ENCODE results near the gene TMTC1. TPM values are rescaled to one million over a fixed set of nuclear protein-coding genes. Genes with fewer than 3 reads are reported as not detected.
"Not testable (repeated sequence)": the region's sequence is repeated elsewhere in the genome, so short reads cannot be mapped to it uniquely, and the experiment has no call there.

Gene TMTC1
- total RNA-seq, 4 donors from 2014 or later: 20.5 to 80.6 (median 67.1) TPM

GRCh38 chr12:29563071-29563470 is 220.7 kb downstream of the TMTC1 start:
- Histone ChIP-seq H3K4me1 (peaks cover 6 to 10% of the 10 kb centered on the region in 2 donors), H3K36me3 (no peaks in the 10 kb centered on the region), H3K27me3 (no peaks in the 10 kb centered on the region), H3K27ac (peak overlapping the region; percentile 54 to 86), H3K9me3 (no peaks in the 10 kb centered on the region), H3K4me3 (no peak overlapping the region)
- intact Hi-C loops (cut with DNase I; ENCODE audit: low total_unique reads): no loop called here
- TF ChIP-seq CTCF (IDR thresholded peaks at IDR 0.05): no peak
- TF ChIP-seq POLR2A (IDR thresholded peaks at IDR 0.05): no peak
- DNase-seq: no peak

DNA sequence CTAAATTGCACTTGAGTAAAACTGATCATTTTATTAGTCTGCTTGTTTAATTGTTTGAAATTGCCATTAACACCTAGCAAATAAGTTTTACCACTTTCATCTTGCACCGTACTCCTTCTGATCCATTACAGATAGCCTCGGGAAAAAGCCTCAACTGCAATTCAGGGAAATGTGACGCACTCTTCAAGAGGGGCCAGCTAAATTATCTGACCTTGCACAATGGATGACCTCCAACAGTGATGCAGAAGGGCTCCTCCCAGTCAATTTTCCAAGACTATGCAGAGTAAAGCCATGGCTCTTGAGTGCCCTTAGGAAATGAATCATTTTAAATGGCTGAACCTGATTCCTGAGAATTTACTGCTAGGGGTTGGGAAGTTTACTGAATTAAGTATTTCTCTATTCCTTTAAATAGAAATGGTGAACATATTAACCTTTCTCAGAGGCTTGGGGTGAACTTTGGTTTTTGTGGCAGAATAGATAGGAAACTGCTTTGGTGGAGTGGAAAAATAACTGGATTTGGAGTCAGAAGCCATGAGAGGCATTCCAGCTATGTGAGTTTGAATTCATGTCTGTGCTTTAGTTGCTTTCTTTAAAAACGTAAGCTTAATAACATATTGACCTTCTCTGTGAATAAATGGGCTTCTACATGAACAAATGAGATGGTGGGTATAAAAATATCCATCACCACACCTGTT is 221.5 kb downstream of the TMTC1 start:
- peak overlapping the region; percentile 54 to 86 for H3K27ac ChIP-seq
- peaks cover 6 to 10% of the 10 kb centered on the region in 2 donors for H3K4me1 ChIP-seq
- DNase-seq: peak; percentile 56 to 70
- no peaks in the 10 kb centered on the region for H3K36me3 ChIP-seq
- intact Hi-C loops (cut with DNase I; ENCODE audit: low total_unique reads): no loop called here
- no peaks in the 10 kb centered on the region for H3K9me3 ChIP-seq
- no peak overlapping the region for H3K4me3 ChIP-seq
- no peaks in the 10 kb centered on the region for H3K27me3 ChIP-seq
- TF ChIP-seq POLR2A (IDR thresholded peaks at IDR 0.05) (no peak), CTCF (IDR thresholded peaks at IDR 0.05) (no peak)

DNA sequence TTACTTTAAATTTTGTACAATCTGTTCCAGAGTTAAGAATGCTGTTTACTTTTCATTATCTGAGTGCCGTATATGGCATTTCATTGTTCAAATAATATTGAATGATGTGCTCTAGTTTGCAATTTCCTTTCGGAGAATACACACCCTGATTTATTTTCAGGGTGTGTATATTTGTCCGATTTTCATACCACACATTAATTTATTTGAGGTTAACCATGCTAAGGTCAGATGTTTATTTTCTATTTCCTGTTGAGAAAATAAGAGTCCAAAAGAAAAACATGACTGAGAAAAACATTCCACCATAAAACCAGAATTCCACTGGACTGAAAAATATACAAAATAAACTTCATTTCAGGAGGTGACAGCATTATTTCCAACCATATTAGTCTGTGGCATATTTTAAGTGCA is 222.1 kb downstream of the TMTC1 start:
- Histone ChIP-seq H3K4me1 (peaks cover 6 to 10% of the 10 kb centered on the region in 2 donors), H3K9me3 (no peaks in the 10 kb centered on the region), H3K27ac (peak overlapping the region; percentile 54 to 86), H3K36me3 (no peaks in the 10 kb centered on the region), H3K4me3 (no peak overlapping the region), H3K27me3 (no peaks in the 10 kb centered on the region)
- intact Hi-C loops (cut with DNase I; ENCODE audit: low total_unique reads): no loop called here
- DNase-seq: no peak
- no peak for TF ChIP-seq POLR2A (IDR thresholded peaks at IDR 0.05)
- TF ChIP-seq CTCF (IDR thresholded peaks at IDR 0.05): no peak

- Histone ChIP-seq H3K27ac (peak overlapping the region; percentile 15 to 86), H3K9me3 (no peaks in the 10 kb centered on the region), H3K4me1 (peaks cover 6 to 8% of the 10 kb centered on the region in 2 donors), H3K4me3 (no peak overlapping the region), H3K36me3 (no peaks in the 10 kb centered on the region), H3K27me3 (no peaks in the 10 kb centered on the region)
- TF ChIP-seq POLR2A (IDR thresholded peaks at IDR 0.05) (no peak), CTCF (IDR thresholded peaks at IDR 0.05) (no peak)
- DNase-seq: no peak
- intact Hi-C loops (cut with DNase I; ENCODE audit: low total_unique reads): no loop called here
These were observed 224.5 kb downstream of the TMTC1 start for GRCh38 chr12:29559198-29559597.

DNA sequence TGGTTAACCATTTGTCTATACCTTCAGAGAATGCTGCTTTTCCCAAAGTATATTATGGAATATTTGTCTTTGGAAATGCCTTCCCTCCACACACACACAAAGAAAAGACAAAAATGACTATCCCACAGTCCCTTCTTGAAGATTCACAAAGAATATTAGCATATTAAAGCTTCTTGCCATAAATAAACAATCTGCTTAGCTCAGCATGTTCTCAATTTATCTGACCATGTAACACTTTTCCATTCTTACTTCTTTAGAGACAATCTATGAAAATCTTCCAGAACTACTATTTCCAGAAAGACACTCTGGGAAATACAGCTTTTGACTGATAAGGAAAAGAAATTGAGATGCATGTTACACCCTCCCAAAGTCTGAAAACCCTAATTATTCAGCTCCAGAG is 227.4 kb downstream of the TMTC1 start:
- TF ChIP-seq POLR2A (IDR thresholded peaks at IDR 0.05) (no peak), CTCF (IDR thresholded peaks at IDR 0.05) (no peak)
- Histone ChIP-seq H3K27ac (no peak overlapping the region), H3K4me3 (no peak overlapping the region), H3K4me1 (peaks cover 0 to 5% of the 10 kb centered on the region in 2 donors), H3K36me3 (no peaks in the 10 kb centered on the region), H3K27me3 (no peaks in the 10 kb centered on the region), H3K9me3 (no peaks in the 10 kb centered on the region)
- DNase-seq: no peak
- intact Hi-C loops (cut with DNase I; ENCODE audit: low total_unique reads): no loop called here

DNA sequence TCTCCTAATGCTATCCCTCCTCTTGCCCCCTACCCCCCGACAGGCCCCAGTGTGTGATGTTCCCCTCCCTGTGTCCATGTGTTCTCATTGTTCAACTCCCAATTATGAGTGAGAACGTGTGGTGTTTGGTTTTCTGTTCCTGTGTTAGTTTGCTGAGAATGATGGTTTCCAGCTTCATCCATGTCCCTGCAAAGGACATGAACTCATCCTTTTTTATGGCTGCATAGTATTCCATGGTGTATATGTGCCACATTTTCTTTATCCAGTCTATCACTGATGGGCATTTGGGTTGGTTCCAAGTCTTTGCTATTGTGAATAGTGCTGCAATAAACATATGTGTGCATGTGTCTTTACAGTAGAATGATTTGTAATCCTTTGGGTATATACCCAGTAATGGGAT is 228.3 kb downstream of the TMTC1 start:
- H3K4me1 ChIP-seq; H3K27me3 ChIP-seq; H3K9me3 ChIP-seq; H3K4me3 ChIP-seq; DNase-seq; H3K27ac ChIP-seq; intact Hi-C loops (cut with DNase I; ENCODE audit: low total_unique reads); H3K36me3 ChIP-seq: not testable (repeated sequence)

Data from uterus (tissue), 4 donors.